ENCODE results near the gene ANAPC5.
A peak's percentile ranks its signal among the peaks of the same experiment; 100 is the strongest.

The ANAPC5 gene

DNA sequence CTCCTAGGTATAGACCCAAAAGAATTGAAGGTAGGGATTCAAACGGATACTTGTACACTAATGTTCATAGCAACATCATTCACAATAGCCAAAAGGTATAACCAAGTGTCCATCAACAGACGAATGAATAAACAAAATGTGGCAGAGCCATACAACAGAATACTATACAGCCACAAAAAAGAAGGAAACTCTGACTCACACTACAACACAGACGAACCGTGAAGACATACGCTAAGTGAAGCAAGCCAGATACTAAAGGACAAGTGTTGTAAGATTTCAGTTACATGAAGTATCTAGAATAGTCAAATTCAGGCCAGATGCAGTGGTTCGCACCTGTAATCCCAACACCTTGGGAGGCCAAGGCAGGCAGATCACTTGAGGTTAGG is 74.8 kb downstream of the ANAPC5 start:
- peaks cover 3% of the 10 kb centered on the region for H3K27me3 Mint-ChIP-seq (ENCODE audit: low read depth, poor library complexity)
- no peak overlapping the region for H3K27ac Mint-ChIP-seq
- peaks cover 54% of the 10 kb centered on the region for H3K36me3 Mint-ChIP-seq (ENCODE audit: low read depth)
- H3K9me3 Mint-ChIP-seq: no peaks in the 10 kb centered on the region
- H3K4me3 Mint-ChIP-seq: no peak overlapping the region
- no peak for DNase-seq
- TF ChIP-seq, protein P1, sequence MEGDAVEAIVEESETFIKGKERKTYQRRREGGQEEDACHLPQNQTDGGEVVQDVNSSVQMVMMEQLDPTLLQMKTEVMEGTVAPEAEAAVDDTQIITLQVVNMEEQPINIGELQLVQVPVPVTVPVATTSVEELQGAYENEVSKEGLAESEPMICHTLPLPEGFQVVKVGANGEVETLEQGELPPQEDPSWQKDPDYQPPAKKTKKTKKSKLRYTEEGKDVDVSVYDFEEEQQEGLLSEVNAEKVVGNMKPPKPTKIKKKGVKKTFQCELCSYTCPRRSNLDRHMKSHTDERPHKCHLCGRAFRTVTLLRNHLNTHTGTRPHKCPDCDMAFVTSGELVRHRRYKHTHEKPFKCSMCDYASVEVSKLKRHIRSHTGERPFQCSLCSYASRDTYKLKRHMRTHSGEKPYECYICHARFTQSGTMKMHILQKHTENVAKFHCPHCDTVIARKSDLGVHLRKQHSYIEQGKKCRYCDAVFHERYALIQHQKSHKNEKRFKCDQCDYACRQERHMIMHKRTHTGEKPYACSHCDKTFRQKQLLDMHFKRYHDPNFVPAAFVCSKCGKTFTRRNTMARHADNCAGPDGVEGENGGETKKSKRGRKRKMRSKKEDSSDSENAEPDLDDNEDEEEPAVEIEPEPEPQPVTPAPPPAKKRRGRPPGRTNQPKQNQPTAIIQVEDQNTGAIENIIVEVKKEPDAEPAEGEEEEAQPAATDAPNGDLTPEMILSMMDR (IDR thresholded peaks at IDR 0.05): no peak
- H3K4me1 Mint-ChIP-seq: no peaks in the 10 kb centered on the region

DNA sequence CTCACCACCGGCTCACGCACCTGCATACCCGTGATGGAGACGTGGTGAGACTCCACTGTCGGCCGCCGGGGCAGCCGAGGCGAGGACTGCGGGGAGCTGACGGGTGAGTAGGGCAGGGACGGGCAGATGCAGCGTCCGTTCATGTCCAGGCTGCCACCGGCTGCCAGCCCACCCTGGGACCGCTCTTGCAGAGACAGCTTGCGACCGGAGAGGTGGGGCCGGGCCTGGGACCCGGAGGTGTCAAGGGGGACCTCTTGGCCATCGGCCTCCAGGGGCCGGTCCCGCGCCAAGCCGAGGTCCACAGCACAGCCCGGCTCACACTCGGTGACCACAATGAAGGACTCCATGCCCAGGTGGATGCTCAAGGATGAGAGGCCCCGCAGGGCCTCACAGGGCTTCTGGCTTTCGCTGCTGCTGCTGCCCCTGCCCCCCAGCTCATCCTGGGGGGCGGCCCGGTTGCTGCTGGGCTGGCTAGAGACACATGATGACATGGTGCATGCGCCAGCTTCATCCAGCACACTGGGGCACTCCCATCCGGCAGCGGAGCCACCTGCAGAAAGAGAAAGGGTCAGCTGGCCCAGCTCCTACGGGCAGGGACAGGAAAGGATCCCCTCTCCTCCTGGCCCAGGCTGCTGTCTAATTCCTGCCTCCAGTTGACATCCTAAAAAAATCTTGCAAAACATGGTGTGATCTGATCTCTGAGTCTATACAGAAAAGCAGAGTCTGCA is 78.0 kb downstream of the ANAPC5 start:
- Mint-ChIP-seq H3K27me3 (ENCODE audit: low read depth, poor library complexity) (peaks cover 3% of the 10 kb centered on the region), H3K4me3 (no peak overlapping the region), H3K36me3 (ENCODE audit: low read depth) (peaks cover 63% of the 10 kb centered on the region), H3K27ac (no peak overlapping the region), H3K9me3 (no peaks in the 10 kb centered on the region), H3K4me1 (no peaks in the 10 kb centered on the region)
- no peak for DNase-seq
- TF ChIP-seq, protein P1 (IDR thresholded peaks at IDR 0.05): no peak

DNA sequence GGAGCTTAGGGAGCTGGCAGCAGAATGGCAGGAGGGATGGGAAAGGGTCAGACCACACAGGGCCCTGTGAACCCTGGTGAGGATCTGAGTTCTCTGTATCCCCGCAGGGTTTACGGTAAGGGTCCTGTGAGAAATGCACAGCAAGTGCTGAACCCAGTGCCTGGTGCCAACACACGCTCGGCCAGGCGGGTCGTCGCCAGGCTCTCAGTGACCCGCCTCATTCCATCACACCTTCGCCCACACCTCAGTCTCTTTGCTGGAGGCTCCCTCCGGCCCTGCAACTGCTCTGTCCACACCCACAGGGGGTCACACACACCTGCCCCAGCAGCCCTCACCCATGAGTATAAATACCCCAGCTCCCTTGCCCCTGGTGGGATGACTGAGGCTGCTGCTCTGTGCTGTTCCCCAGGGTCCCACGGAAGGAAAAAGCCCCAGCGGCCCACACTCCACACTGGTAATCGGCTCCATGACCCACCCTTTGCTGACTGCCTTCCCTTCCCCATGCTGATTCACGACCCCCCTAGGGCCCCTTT is 78.8 kb downstream of the ANAPC5 start:
- Mint-ChIP-seq H3K4me1 (no peaks in the 10 kb centered on the region), H3K36me3 (ENCODE audit: low read depth) (peaks cover 63% of the 10 kb centered on the region), H3K27ac (peak overlapping the region; percentile 14), H3K27me3 (ENCODE audit: low read depth, poor library complexity) (peaks cover 3% of the 10 kb centered on the region), H3K9me3 (no peaks in the 10 kb centered on the region), H3K4me3 (no peak overlapping the region)
- DNase-seq: no peak
- TF ChIP-seq, protein P1 (IDR thresholded peaks at IDR 0.05): no peak

DNA sequence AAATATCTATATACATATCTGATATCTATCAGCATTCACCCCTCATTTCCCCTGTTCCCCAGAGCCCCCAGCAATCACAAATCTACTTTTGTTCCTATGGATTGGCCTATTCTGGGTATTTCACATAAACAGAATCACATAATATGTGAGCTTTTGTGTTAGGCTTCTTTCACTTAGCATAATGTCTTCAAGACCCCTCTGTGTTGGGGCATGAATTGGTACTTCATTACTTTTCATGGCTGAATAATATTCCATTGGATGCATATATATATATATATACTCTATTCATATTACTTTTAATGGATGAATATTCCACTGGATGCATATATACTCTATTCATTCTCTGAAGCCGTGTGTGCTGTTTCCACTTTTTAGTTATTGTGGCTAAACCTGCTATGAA is 84.4 kb downstream of the ANAPC5 start:
- Mint-ChIP-seq H3K4me3 (no peak overlapping the region), H3K36me3 (ENCODE audit: low read depth) (peaks cover 53% of the 10 kb centered on the region), H3K27ac (no peak overlapping the region), H3K4me1 (peaks cover 12% of the 10 kb centered on the region), H3K27me3 (ENCODE audit: low read depth, poor library complexity) (peaks cover 2% of the 10 kb centered on the region), H3K9me3 (no peaks in the 10 kb centered on the region)
- DNase-seq: no peak
- TF ChIP-seq, protein P1 (IDR thresholded peaks at IDR 0.05): no peak

DNA sequence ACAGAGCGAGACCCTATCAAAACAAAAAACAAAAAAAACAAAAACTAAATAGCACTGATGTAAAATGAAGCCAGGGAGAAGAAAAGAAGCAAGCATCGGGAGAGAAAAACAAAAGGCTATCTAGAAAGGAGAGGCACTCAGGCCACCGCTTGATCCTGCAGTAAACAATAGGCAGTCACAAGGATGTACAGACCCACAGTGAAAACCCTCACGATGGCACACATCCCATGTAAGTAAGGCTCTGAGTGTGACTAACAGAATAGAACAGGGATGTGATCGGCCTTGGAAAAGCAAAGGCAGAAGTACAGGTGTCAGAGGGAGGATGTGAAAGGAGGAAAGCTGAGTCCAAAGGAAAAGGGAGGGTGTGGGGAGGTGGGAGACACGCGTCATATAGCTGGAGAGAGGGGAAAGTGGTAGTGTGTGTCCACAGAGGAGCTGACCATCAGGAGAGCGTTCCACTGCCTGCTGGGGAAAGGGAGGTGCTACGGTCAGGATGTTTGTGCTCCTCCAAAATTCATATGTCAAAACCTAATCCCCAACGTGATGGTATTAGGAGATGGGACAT is 87.2 kb downstream of the ANAPC5 start:
- Mint-ChIP-seq H3K27me3 (ENCODE audit: low read depth, poor library complexity) (no peaks in the 10 kb centered on the region), H3K4me3 (no peak overlapping the region), H3K9me3 (no peaks in the 10 kb centered on the region), H3K27ac (peak overlapping the region; percentile 98), H3K4me1 (peaks cover 25% of the 10 kb centered on the region), H3K36me3 (ENCODE audit: low read depth) (peaks cover 58% of the 10 kb centered on the region)
- DNase-seq: no peak
- TF ChIP-seq, protein P1 (IDR thresholded peaks at IDR 0.05): no peak
